ENCODE results near the gene ATAD5. TPM values are rescaled to one million over a fixed set of nuclear protein-coding genes. Genes with fewer than 3 reads are reported as not detected.
"Not testable (repeated sequence)": the region's sequence is repeated elsewhere in the genome, so short reads cannot be mapped to it uniquely, and the experiment has no call there.

Gene ATAD5
- total RNA-seq, 1 experiment from 2014 or later: 18.4 TPM

DNA sequence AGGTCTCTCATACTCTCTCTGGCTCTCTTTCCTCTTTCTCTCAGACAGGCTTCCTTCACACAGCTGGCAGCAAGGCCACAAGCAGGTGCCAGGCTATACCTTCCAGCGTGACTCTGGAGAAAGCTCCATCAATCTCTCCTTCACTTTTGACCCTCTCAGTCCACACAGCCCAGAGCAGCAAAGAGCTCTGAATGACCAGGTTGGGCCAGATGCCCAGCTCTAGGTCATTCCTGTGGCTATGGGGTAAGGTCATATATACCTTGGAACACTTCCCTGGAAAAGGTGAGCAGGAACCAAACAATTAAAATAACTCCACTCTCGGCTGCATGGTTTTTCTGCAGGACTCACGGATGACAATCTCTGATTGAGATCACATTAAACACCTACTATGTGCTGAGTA, 98.7 kb downstream of the ATAD5 start:
- intact Hi-C loops (cut with micrococcal nuclease; ENCODE audit: unreplicated experiment): no loop called here

GRCh38 chr17:30931582-30931981, 99.8 kb downstream of the ATAD5 start:
- CTCF ChIA-PET; BruUV-seq (replicated peaks); DNase-seq; H3K4me1 Mint-ChIP-seq (ENCODE audit: low read depth, unreplicated experiment); H3K4me3 Mint-ChIP-seq (ENCODE audit: low read depth, unreplicated experiment); H3K9me3 Mint-ChIP-seq (ENCODE audit: low read depth, unreplicated experiment); intact Hi-C loops (cut with micrococcal nuclease; ENCODE audit: unreplicated experiment); H3K36me3 Mint-ChIP-seq (ENCODE audit: insufficient read depth, unreplicated experiment); H3K27ac Mint-ChIP-seq (ENCODE audit: unreplicated experiment): not testable (repeated sequence)
- peaks cover 36% of the 10 kb centered on the region for H3K27me3 Mint-ChIP-seq (ENCODE audit: unreplicated experiment)

More for the DNA sequence above, 98.7 kb downstream of the ATAD5 start:
- peaks cover 37% of the 10 kb centered on the region for H3K27me3 Mint-ChIP-seq (ENCODE audit: unreplicated experiment)
- no peaks in the 10 kb centered on the region for H3K4me1 Mint-ChIP-seq (ENCODE audit: low read depth, unreplicated experiment)
- CTCF ChIA-PET: no interaction called here
- TF ChIP-seq, protein P1, sequence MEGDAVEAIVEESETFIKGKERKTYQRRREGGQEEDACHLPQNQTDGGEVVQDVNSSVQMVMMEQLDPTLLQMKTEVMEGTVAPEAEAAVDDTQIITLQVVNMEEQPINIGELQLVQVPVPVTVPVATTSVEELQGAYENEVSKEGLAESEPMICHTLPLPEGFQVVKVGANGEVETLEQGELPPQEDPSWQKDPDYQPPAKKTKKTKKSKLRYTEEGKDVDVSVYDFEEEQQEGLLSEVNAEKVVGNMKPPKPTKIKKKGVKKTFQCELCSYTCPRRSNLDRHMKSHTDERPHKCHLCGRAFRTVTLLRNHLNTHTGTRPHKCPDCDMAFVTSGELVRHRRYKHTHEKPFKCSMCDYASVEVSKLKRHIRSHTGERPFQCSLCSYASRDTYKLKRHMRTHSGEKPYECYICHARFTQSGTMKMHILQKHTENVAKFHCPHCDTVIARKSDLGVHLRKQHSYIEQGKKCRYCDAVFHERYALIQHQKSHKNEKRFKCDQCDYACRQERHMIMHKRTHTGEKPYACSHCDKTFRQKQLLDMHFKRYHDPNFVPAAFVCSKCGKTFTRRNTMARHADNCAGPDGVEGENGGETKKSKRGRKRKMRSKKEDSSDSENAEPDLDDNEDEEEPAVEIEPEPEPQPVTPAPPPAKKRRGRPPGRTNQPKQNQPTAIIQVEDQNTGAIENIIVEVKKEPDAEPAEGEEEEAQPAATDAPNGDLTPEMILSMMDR (IDR thresholded peaks at IDR 0.05; ENCODE audit: unreplicated experiment): no peak
- no peak for DNase-seq
- no TSS peak for BruUV-seq (replicated peaks)
- no peaks in the 10 kb centered on the region for H3K36me3 Mint-ChIP-seq (ENCODE audit: insufficient read depth, unreplicated experiment)
- H3K27ac Mint-ChIP-seq (ENCODE audit: unreplicated experiment): no peak overlapping the region
- no peaks in the 10 kb centered on the region for H3K9me3 Mint-ChIP-seq (ENCODE audit: low read depth, unreplicated experiment)
- no peak overlapping the region for H3K4me3 Mint-ChIP-seq (ENCODE audit: low read depth, unreplicated experiment)

DNA sequence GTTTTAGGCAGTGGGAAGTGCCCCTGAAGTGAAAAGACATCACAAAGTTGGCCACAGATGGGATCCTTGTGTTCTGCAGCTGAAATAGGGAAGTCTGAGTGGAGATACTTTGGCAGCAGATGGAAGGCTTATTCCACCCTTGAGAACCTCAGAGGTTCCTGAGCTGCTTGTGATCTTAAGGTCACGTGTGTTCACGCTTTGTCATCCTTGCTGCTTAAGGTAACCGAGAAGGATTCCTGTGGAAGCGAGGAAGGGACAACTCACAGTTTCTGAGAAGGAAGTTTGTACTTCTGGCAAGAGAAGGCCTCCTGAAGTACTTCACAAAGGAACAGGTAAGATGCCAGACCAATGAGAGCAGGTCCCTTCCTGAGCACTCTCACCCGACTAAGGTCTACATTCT, 102.2 kb downstream of the ATAD5 start:
- Mint-ChIP-seq H3K36me3 (ENCODE audit: insufficient read depth, unreplicated experiment) (no peaks in the 10 kb centered on the region), H3K27ac (ENCODE audit: unreplicated experiment) (no peak overlapping the region), H3K9me3 (ENCODE audit: low read depth, unreplicated experiment) (no peaks in the 10 kb centered on the region), H3K4me1 (ENCODE audit: low read depth, unreplicated experiment) (no peaks in the 10 kb centered on the region), H3K4me3 (ENCODE audit: low read depth, unreplicated experiment) (no peak overlapping the region), H3K27me3 (ENCODE audit: unreplicated experiment) (peaks cover 34% of the 10 kb centered on the region)
- intact Hi-C loops (cut with micrococcal nuclease; ENCODE audit: unreplicated experiment): no loop called here
- TF ChIP-seq, protein P1 (IDR thresholded peaks at IDR 0.05; ENCODE audit: unreplicated experiment): no peak
- BruUV-seq (replicated peaks): no TSS peak
- DNase-seq: no peak
- CTCF ChIA-PET: no interaction called here

DNA sequence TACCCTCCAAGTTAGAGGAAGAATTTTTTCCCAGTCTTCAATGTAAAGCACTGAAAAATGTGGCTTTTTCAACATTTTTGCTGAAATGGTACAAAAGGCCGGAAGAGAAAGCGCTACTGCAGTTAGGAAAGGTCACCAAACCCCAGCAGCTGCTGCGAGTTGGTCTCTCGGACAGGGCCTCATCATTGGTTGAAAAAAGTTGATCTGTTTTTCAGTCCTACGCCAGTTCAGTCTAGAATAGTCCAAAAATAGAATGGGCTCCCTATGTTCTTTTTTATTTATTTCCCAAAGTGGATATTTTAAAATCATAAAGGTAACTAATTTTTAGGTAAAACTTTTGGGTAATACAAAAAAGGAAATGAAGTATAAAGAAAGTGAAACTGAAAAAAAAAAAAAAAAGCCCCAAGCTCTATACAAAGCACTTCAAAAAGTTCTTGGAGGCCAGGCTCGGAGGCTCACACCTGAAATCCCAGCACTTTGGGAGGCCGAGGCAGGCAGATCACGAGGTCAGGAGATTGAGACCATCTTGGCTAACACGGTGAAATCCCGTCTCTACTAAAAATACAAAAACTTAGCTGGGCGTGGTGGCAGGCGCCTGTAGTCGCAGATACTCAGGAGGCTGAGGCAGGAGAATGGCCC, 107.4 kb downstream of the ATAD5 start:
- TF ChIP-seq, protein P1 (IDR thresholded peaks at IDR 0.05; ENCODE audit: unreplicated experiment): no peak
- BruUV-seq (replicated peaks): no TSS peak
- peaks cover 24% of the 10 kb centered on the region for H3K27me3 Mint-ChIP-seq (ENCODE audit: unreplicated experiment)
- no peak for DNase-seq
- CTCF ChIA-PET: interaction anchor here (0.7 kb wide), 1 partner anchor 13 kb away, joined by 4 read pairs; no protein-coding TSS in a partner anchor
- H3K4me3 Mint-ChIP-seq (ENCODE audit: low read depth, unreplicated experiment): no peak overlapping the region
- no peaks in the 10 kb centered on the region for H3K36me3 Mint-ChIP-seq (ENCODE audit: insufficient read depth, unreplicated experiment)
- H3K27ac Mint-ChIP-seq (ENCODE audit: unreplicated experiment): no peak overlapping the region
- intact Hi-C loops (cut with micrococcal nuclease; ENCODE audit: unreplicated experiment): no loop called here
- no peaks in the 10 kb centered on the region for H3K4me1 Mint-ChIP-seq (ENCODE audit: low read depth, unreplicated experiment)
- no peaks in the 10 kb centered on the region for H3K9me3 Mint-ChIP-seq (ENCODE audit: low read depth, unreplicated experiment)

DNA sequence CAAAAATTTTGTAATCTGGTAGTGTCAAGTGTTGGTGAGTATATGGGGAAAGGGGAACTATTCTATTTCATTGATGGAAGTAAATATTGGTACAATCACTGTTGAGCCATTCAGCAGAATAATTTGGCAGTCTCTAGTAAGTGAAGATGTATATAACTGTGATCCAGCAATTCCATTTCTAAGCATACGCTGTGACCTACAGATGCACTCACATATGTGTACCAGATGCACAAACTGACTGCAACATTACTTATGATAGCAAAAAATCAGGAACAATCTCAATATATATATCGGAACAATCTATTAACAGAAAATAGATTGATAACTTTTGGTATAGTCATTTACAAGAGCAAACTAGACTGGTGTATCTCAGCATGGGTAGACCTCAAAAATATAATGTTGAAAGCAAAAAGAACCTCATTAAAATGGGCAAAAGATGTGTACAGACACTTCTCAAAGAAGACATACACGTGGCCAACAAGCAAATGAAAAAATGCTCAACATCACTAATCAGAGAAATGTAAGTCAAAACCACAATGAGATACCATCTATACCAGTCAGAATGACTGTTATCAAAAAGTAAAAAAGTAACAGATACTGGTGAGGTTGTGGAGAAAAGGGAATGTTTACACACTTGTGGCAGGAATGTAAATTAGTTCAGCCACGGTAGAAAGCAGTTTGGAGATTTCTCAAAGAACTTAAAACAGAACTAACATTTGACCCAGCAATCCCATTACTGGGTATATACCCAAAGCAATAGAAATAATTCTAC, 110.7 kb downstream of the ATAD5 start:
- TF ChIP-seq, protein P1 (IDR thresholded peaks at IDR 0.05; ENCODE audit: unreplicated experiment): no peak
- no peaks in the 10 kb centered on the region for H3K36me3 Mint-ChIP-seq (ENCODE audit: insufficient read depth, unreplicated experiment)
- CTCF ChIA-PET: no interaction called here
- H3K4me1 Mint-ChIP-seq (ENCODE audit: low read depth, unreplicated experiment): no peaks in the 10 kb centered on the region
- intact Hi-C loops (cut with micrococcal nuclease; ENCODE audit: unreplicated experiment): no loop called here
- no peaks in the 10 kb centered on the region for H3K27me3 Mint-ChIP-seq (ENCODE audit: unreplicated experiment)
- no peaks in the 10 kb centered on the region for H3K9me3 Mint-ChIP-seq (ENCODE audit: low read depth, unreplicated experiment)
- no peak for DNase-seq
- H3K4me3 Mint-ChIP-seq (ENCODE audit: low read depth, unreplicated experiment): no peak overlapping the region
- H3K27ac Mint-ChIP-seq (ENCODE audit: unreplicated experiment): no peak overlapping the region
- BruUV-seq (replicated peaks): no TSS peak
